Caco-2 (cell line): ENCODE data around the gene ELMO1. TPM values are rescaled to one million over a fixed set of nuclear protein-coding genes. Genes with fewer than 3 reads are reported as not detected.

ENCODE experiments used
- BruUV-seq: library from RNA; stranded (reverse); fragments of 400-500 nt; replicated peaks from 2 replicates; lab custom pipeline; 2021; lab: Mats Ljungman, UMichigan
- CTCF ChIA-PET: fragments of 300-600 bp; sonication (Branson Sonifier 250); formaldehyde crosslinking; loops from one replicate; lab custom pipeline; 2022; ENCODE audit warnings: antibody characterized with exemption; lab: Charles Lee
- POLR2A ChIA-PET: fragments of 300-600 bp; sonication (Branson Sonifier 250); formaldehyde crosslinking; loops from one replicate; lab custom pipeline; 2022; ENCODE audit warnings: antibody characterized with exemption; lab: Charles Lee
- DNase-seq, 2 experiments: peaks; one replicate each; pipeline versions ENCODE4 v3.0.0 to v3.0.0-alpha.2; 2020 to 2022
- H3K27me3 ChIP-seq: replicated peaks from 2 replicates; pipeline ENCODE4 v1.6.0; 2011; ENCODE audit warnings: low read length; ENCODE audit not compliant: control insufficient read depth, insufficient read depth
- H3K36me3 ChIP-seq: 2 replicates; pipeline ENCODE4 v1.5.1; 2011; ENCODE audit warnings: low read length; ENCODE audit not compliant: control insufficient read depth, insufficient read depth
- H3K4me1 ChIP-seq: fragments of 250-450 bp; sonication (Bioruptor Pico); 2 replicates; pipeline ENCODE4 v1.5.1; 2020; ENCODE audit warnings: mild to moderate bottlenecking
- H3K4me3 ChIP-seq: 2 replicates; pipeline ENCODE4 v1.5.1; 2011; ENCODE audit warnings: low read depth, mild to moderate bottlenecking, control low read depth, low read length
- H3K9me3 ChIP-seq: fragments of 250-450 bp; sonication (Bioruptor Pico); 2 replicates; pipeline ENCODE4 v1.5.1; 2020; ENCODE audit warnings: mild to moderate bottlenecking, moderate library complexity
- H3K27ac Mint-ChIP-seq: one replicate; pipeline ENCODE4 v1.8.0; 2022; ENCODE audit warnings: mixed read lengths; ENCODE audit not compliant: unreplicated experiment
- H3K27me3 Mint-ChIP-seq: one replicate; pipeline ENCODE4 v1.8.0; 2022; ENCODE audit warnings: mixed read lengths; ENCODE audit not compliant: insufficient read depth, unreplicated experiment
- H3K36me3 Mint-ChIP-seq: one replicate; pipeline ENCODE4 v1.8.0; 2022; ENCODE audit warnings: mild to moderate bottlenecking, mixed read lengths; ENCODE audit not compliant: insufficient read depth, unreplicated experiment
- H3K4me1 Mint-ChIP-seq: one replicate; pipeline ENCODE4 v1.8.0; 2022; ENCODE audit warnings: low read depth, mixed read lengths; ENCODE audit not compliant: unreplicated experiment
- H3K4me3 Mint-ChIP-seq: one replicate; pipeline ENCODE4 v1.8.0; 2022; ENCODE audit warnings: mild to moderate bottlenecking, moderate library complexity, mixed read lengths; ENCODE audit not compliant: unreplicated experiment
- H3K9me3 Mint-ChIP-seq: one replicate; pipeline ENCODE4 v1.8.0; 2022; ENCODE audit warnings: mixed read lengths; ENCODE audit not compliant: unreplicated experiment
- intact Hi-C: fragments of 100-400 bp; cut with micrococcal nuclease; formaldehyde crosslinking; loops from one replicate; pipeline ENCODE4 v1.10.0; 2022; ENCODE audit not compliant: unreplicated experiment
- total RNA-seq: library from RNA; stranded (reverse); gene quantifications from 2 replicates; pipeline ENCODE4 v1.2.3, GENCODE V29; 2022
- TF ChIP-seq, protein P1 (sequence below), 2 experiments: fragments of 200-600 bp in 1 of 2; IDR thresholded peaks; 1 replicate in 1 of 2; 2 replicates in 1 of 2; pipeline versions ENCODE4 v1.5.1 to v1.8.0; 2011 to 2022; ENCODE audit warnings: antibody characterized with exemption in 1 of 2, control low read depth in 1 of 2, inconsistent platforms in 1 of 2, low read depth in 1 of 2, low read length in 1 of 2, mild to moderate bottlenecking in 1 of 2, moderate library complexity in 1 of 2; ENCODE audit not compliant: insufficient read depth in 1 of 2, severe bottlenecking in 1 of 2, unreplicated experiment in 1 of 2

ELMO1 gene
- total RNA-seq, 1 experiment from 2014 or later = 0.14 TPM

DNA sequence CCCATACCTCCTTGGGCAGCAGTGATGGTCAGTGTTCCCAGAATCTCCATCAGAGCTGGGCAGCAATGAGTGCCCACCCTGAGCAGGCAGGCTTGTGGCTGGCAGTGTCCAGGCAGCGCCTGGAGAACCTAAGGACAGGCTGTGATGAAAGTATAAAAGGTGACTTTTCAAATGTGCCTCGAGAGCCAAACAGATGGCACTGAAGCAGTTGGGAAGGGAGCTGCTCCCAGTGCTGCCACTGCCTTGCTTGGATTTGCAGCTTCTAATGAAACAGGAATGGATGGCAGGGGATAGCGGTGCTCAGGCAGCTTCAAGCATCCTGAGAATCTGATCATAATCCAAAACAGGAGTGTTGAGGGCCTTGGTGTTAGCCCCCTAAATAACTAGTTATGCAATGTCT, 544.6 kb downstream of the ELMO1 start:
- Mint-ChIP-seq H3K4me3 (no peak overlapping the region), H3K27ac (no peak overlapping the region), H3K9me3 (peaks cover 26% of the 10 kb centered on the region), H3K4me1 (peaks cover 11% of the 10 kb centered on the region), H3K27me3 (no peaks in the 10 kb centered on the region), H3K36me3 (no peaks in the 10 kb centered on the region)
- no peak for DNase-seq
- Histone ChIP-seq H3K9me3 (peaks cover 13% of the 10 kb centered on the region), H3K4me1 (peaks cover 10% of the 10 kb centered on the region; the same call in 1 of the 2 replicates), H3K36me3 (no peaks in the 10 kb centered on the region; the same call in 1 of the 2 replicates), H3K27me3 (no peaks in the 10 kb centered on the region), H3K4me3 (no peak overlapping the region)
- POLR2A ChIA-PET = no interaction called here
- CTCF ChIA-PET = no interaction called here
- intact Hi-C loops = no loop called here
- BruUV-seq = no TSS peak
- TF ChIP-seq, protein P1, sequence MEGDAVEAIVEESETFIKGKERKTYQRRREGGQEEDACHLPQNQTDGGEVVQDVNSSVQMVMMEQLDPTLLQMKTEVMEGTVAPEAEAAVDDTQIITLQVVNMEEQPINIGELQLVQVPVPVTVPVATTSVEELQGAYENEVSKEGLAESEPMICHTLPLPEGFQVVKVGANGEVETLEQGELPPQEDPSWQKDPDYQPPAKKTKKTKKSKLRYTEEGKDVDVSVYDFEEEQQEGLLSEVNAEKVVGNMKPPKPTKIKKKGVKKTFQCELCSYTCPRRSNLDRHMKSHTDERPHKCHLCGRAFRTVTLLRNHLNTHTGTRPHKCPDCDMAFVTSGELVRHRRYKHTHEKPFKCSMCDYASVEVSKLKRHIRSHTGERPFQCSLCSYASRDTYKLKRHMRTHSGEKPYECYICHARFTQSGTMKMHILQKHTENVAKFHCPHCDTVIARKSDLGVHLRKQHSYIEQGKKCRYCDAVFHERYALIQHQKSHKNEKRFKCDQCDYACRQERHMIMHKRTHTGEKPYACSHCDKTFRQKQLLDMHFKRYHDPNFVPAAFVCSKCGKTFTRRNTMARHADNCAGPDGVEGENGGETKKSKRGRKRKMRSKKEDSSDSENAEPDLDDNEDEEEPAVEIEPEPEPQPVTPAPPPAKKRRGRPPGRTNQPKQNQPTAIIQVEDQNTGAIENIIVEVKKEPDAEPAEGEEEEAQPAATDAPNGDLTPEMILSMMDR (IDR thresholded peaks at IDR 0.05; ENCODE audit: insufficient read depth in 1 of 2, low read depth in 1 of 2, low read length in 1 of 2, severe bottlenecking in 1 of 2, unreplicated experiment in 1 of 2) = no peak

- Mint-ChIP-seq H3K4me3 (no peak overlapping the region), H3K36me3 (no peaks in the 10 kb centered on the region), H3K27ac (no peak overlapping the region), H3K4me1 (peaks cover 27% of the 10 kb centered on the region), H3K9me3 (peaks cover 45% of the 10 kb centered on the region), H3K27me3 (no peaks in the 10 kb centered on the region)
- Histone ChIP-seq H3K4me1 (peaks cover 19% of the 10 kb centered on the region), H3K4me3 (no peak overlapping the region), H3K9me3 (peaks cover 16% of the 10 kb centered on the region), H3K36me3 (no peaks in the 10 kb centered on the region), H3K27me3 (no peaks in the 10 kb centered on the region)
- no peak for DNase-seq
- POLR2A ChIA-PET = no interaction called here
- CTCF ChIA-PET = no interaction called here
- TF ChIP-seq, protein P1 (IDR thresholded peaks at IDR 0.05; ENCODE audit: insufficient read depth in 1 of 2, low read depth in 1 of 2, low read length in 1 of 2, severe bottlenecking in 1 of 2, unreplicated experiment in 1 of 2) = no peak
- no TSS peak for BruUV-seq
- intact Hi-C loops = no loop called here
These were observed 547.5 kb downstream of the ELMO1 start for GRCh38 chr7:36900988-36901710.

- H3K4me3 Mint-ChIP-seq = peak overlapping the region; percentile 26
- no peaks in the 10 kb centered on the region for H3K36me3 Mint-ChIP-seq
- BruUV-seq = no TSS peak
- Histone ChIP-seq H3K9me3 (peaks cover 16% of the 10 kb centered on the region), H3K4me1 (peaks cover 19% of the 10 kb centered on the region), H3K4me3 (no peak overlapping the region), H3K36me3 (no peaks in the 10 kb centered on the region), H3K27me3 (no peaks in the 10 kb centered on the region)
- ChIA-PET POLR2A (no interaction called here), CTCF (interaction anchor here (1.0 to 1.6 kb wide), 2 partner anchors 52 to 73 kb away, joined by 3 to 5 read pairs; no protein-coding TSS in a partner anchor)
- TF ChIP-seq, protein P1 (IDR thresholded peaks at IDR 0.05; ENCODE audit: insufficient read depth in 1 of 2, low read depth in 1 of 2, low read length in 1 of 2, severe bottlenecking in 1 of 2, unreplicated experiment in 1 of 2) = no peak
- peaks cover 27% of the 10 kb centered on the region for H3K4me1 Mint-ChIP-seq
- peak overlapping the region; percentile 83 for H3K27ac Mint-ChIP-seq
- no peak for DNase-seq
- H3K9me3 Mint-ChIP-seq = peaks cover 50% of the 10 kb centered on the region
- intact Hi-C loops = loop anchor here (2.0 kb wide), 2 partner anchors 39 to 73 kb away; no protein-coding TSS in a partner anchor
- H3K27me3 Mint-ChIP-seq = no peaks in the 10 kb centered on the region
These were observed 550.5 kb downstream of the ELMO1 start for GRCh38 chr7:36898186-36898585.
